B cell (primary cell): ENCODE measurements around the gene ARL3. TPM values are rescaled to one million over a fixed set of nuclear protein-coding genes. Genes with fewer than 3 reads are reported as not detected.

Experiments used
- ATAC-seq: fragments of 200-7000 bp; cut with Tn5 transposase; one replicate; pipeline ENCODE4 v1.10.0; 2021; ENCODE audit warnings: low read depth, mild to moderate bottlenecking, moderate number of reproducible peaks, moderate library complexity
- CTCF ChIA-PET: fragments of 350-600 bp; sonication (Branson Sonifier 250); formaldehyde crosslinking; loops from one replicate; lab custom pipeline; 2021; ENCODE audit warnings: antibody characterized with exemption, inconsistent platforms; lab: Charles Lee
- POLR2A ChIA-PET: fragments of 350-600 bp; sonication (Branson Sonifier 250); formaldehyde crosslinking; loops from one replicate; lab custom pipeline; 2021; ENCODE audit warnings: antibody characterized with exemption; lab: Charles Lee
- DNase-seq: peaks from one replicate; pipeline ENCODE4 v3.0.0; 2013
- H2AFZ ChIP-seq: 2 replicates; pipeline ENCODE4 v1.6.1; 2012; ENCODE audit warnings: mild to moderate bottlenecking, low read depth, low read length; ENCODE audit not compliant: insufficient read depth, poor library complexity, severe bottlenecking
- H3K27ac ChIP-seq, 2 donors: 1 replicate in 1 of 2; 2 replicates in 1 of 2; pipeline ENCODE4 v1.5.1; 2012 to 2013; ENCODE audit warnings: low read length in 2 of 2, mild to moderate bottlenecking in 2 of 2, moderate library complexity in 1 of 2
- H3K27me3 ChIP-seq, 4 experiments: fragments of 200-600 bp in 1 of 4; sonication (generic) in 1 of 4; replicated peaks in 1 of 4; 1 replicate in 2 of 4; 2 replicates in 2 of 4; pipeline versions ENCODE4 v1.6.1 to v1.7.0; 2013 to 2016; ENCODE audit warnings: low read length in 3 of 4, mild to moderate bottlenecking in 2 of 4, mixed read lengths in 1 of 4, moderate library complexity in 1 of 4; ENCODE audit not compliant: insufficient read depth in 4 of 4, control insufficient read depth in 3 of 4; ENCODE audit errors: control extremely low read depth in 1 of 4
- H3K36me3 ChIP-seq, 2 experiments: replicated peaks in 1 of 2; 1 replicate in 1 of 2; 2 replicates in 1 of 2; pipeline versions ENCODE4 v1.6.1 to v1.7.1; 2013; ENCODE audit warnings: low read length in 1 of 2; ENCODE audit not compliant: insufficient read depth in 2 of 2, control insufficient read depth in 1 of 2; ENCODE audit errors: control extremely low read depth in 1 of 2, extremely low read depth in 1 of 2
- H3K4me1 ChIP-seq, 2 donors: fragments of 200-600 bp in 1 of 2; sonication (generic) in 1 of 2; 1 replicate in 1 of 2; 2 replicates in 1 of 2; pipeline versions ENCODE4 v1.5.1 to v1.6.1; 2013 to 2017; ENCODE audit warnings: low read length in 2 of 2; ENCODE audit not compliant: control insufficient read depth in 2 of 2, insufficient read depth in 2 of 2
- H3K4me2 ChIP-seq: replicated peaks from 2 replicates; pipeline ENCODE3; 2012; ENCODE audit warnings: mild to moderate bottlenecking, low read depth, low read length; ENCODE audit not compliant: poor library complexity, severe bottlenecking
- H3K4me3 ChIP-seq, 5 experiments: fragments of 200-600 bp in 1 of 5; sonication (generic) in 1 of 5; 1 replicate in 3 of 5; 2 replicates in 2 of 5; pipeline versions ENCODE4 v1.5.1 to v1.7.0; 2011 to 2016; ENCODE audit warnings: low read length in 4 of 5, mild to moderate bottlenecking in 4 of 5, low read depth in 2 of 5, control low read depth in 1 of 5, moderate library complexity in 1 of 5; ENCODE audit not compliant: insufficient read depth in 1 of 5; ENCODE audit errors: control extremely low read depth in 1 of 5, extremely low read depth in 1 of 5
- H3K79me2 ChIP-seq: fragments of 200-600 bp; sonication (generic); one replicate; pipeline ENCODE4 v1.6.0; 2016; ENCODE audit warnings: low read length; ENCODE audit not compliant: control insufficient read depth, insufficient read depth
- H3K9ac ChIP-seq: fragments of 200-600 bp; sonication (generic); 2 replicates; pipeline ENCODE4 v1.6.1; 2017; ENCODE audit warnings: mild to moderate bottlenecking, low read length, moderate library complexity
- H3K9me3 ChIP-seq, 3 donors: one replicate each; pipeline versions ENCODE4 v1.6.1 to v1.7.1; 2013; ENCODE audit warnings: low read length in 2 of 3; ENCODE audit not compliant: control insufficient read depth in 2 of 3, insufficient read depth in 1 of 3; ENCODE audit errors: control extremely low read depth in 1 of 3
- H4K20me1 ChIP-seq: 2 replicates; pipeline ENCODE4 v1.6.0; 2012; ENCODE audit warnings: mild to moderate bottlenecking, low read length; ENCODE audit not compliant: insufficient read depth, control insufficient read depth, poor library complexity, severe bottlenecking
- H3K27ac Mint-ChIP-seq: one replicate; pipeline ENCODE4 v1.8.0; 2021; ENCODE audit warnings: mixed read lengths
- H3K27me3 Mint-ChIP-seq: one replicate; pipeline ENCODE4 v1.8.0; 2021; ENCODE audit warnings: mixed read lengths
- H3K4me1 Mint-ChIP-seq: one replicate; pipeline ENCODE4 v1.8.0; 2021; ENCODE audit warnings: mixed read lengths
- H3K4me3 Mint-ChIP-seq: one replicate; pipeline ENCODE4 v1.8.0; 2021; ENCODE audit warnings: mixed read lengths
- H3K9me3 Mint-ChIP-seq: one replicate; pipeline ENCODE4 v1.8.0; 2022; ENCODE audit warnings: mixed read lengths; ENCODE audit not compliant: insufficient read depth
- EZH2 ChIP-seq: IDR thresholded peaks from 2 replicates; pipeline ENCODE4 v1.6.1; 2012; ENCODE audit warnings: borderline replicate concordance, low read depth, mild to moderate bottlenecking, moderate library complexity, low read length; ENCODE audit not compliant: insufficient read depth, poor library complexity, severe bottlenecking
- WGBS: methylation state at CpG from one replicate; pipeline ENCODE4 v1.1.5; 2013; ENCODE audit warnings: missing lambda C conversion rate; ENCODE audit not compliant: insufficient coverage; 5-methylcytosine and 5-hydroxymethylcytosine counted together
- intact Hi-C: fragments of 100-400 bp; cut with micrococcal nuclease; formaldehyde crosslinking; loops from one replicate; pipeline ENCODE4 v1.10.0; 2022
- polyA plus RNA-seq: library from polyadenylated mRNA; depleted of rRNA; stranded (reverse); fragments of >200 nt; gene quantifications from 2 replicates; pipeline ENCODE4 v1.2.3, GENCODE V29; 2012
- total RNA-seq, 2 donors: library from RNA; stranded (reverse); fragments of 120-200 nt in 1 of 2; gene quantifications; 1 replicate in 1 of 2; 2 replicates in 1 of 2; pipeline versions ENCODE4 v1.2.3 to v1.2.4, GENCODE V29; 2013 to 2022
- TF ChIP-seq, protein P1 (sequence below): fragments of 200-600 bp; IDR thresholded peaks from one replicate; pipeline ENCODE4 v1.8.0; 2022; ENCODE audit warnings: antibody characterized with exemption, mild to moderate bottlenecking

ARL3 gene
- total and polyA plus RNA-seq, 2 donors (not counting 1 experiment from before 2014, with no cell fraction given): 0.91 to 5.5 TPM

DNA sequence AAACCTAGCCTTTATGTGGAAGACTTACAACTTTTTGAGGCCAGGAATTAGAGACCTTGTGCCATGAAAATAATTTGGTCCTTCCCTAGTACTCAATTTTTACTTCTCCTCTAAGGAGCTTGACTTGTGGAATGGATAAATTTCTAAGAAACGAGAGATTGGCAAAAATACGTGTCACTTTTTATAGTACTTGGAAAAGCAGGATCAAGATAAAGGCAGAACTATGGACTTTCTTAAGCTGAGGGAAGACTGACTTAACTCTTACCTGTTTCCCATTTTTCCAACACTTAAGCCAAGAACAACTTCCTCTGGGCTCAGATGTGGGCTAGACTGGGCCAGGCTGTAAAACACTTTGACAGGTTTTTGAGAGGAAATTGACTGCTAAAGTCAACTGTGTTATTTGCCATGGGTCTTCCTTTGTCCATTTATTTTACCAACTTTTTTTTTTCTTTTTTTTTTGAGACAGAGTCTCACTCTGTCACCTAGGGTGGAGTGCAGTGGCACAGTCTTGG, 27.6 kb upstream of the ARL3 start:
- WGBS: no CpG with 5 or more reads among the region's 2 CpGs
- peaks cover 32% of the 10 kb centered on the region for H3K79me2 ChIP-seq
- Mint-ChIP-seq H3K4me3 (no peak overlapping the region), H3K4me1 (peaks cover 36% of the 10 kb centered on the region), H3K27ac (no peak overlapping the region), H3K9me3 (no peaks in the 10 kb centered on the region), H3K27me3 (no peaks in the 10 kb centered on the region)
- TF ChIP-seq, protein P1, sequence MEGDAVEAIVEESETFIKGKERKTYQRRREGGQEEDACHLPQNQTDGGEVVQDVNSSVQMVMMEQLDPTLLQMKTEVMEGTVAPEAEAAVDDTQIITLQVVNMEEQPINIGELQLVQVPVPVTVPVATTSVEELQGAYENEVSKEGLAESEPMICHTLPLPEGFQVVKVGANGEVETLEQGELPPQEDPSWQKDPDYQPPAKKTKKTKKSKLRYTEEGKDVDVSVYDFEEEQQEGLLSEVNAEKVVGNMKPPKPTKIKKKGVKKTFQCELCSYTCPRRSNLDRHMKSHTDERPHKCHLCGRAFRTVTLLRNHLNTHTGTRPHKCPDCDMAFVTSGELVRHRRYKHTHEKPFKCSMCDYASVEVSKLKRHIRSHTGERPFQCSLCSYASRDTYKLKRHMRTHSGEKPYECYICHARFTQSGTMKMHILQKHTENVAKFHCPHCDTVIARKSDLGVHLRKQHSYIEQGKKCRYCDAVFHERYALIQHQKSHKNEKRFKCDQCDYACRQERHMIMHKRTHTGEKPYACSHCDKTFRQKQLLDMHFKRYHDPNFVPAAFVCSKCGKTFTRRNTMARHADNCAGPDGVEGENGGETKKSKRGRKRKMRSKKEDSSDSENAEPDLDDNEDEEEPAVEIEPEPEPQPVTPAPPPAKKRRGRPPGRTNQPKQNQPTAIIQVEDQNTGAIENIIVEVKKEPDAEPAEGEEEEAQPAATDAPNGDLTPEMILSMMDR: no peak
- no peak for TF ChIP-seq EZH2
- ATAC-seq: no peak
- intact Hi-C loops: loop anchor here (2.0 to 10.0 kb wide), 3 partner anchors 53 to 623 kb away; partner anchors contain the start of genes ACTR1A, SUFU and TAF5
- no peak overlapping the region for H3K4me3 ChIP-seq
- peaks cover 24 to 25% of the 10 kb centered on the region in 2 donors for H3K4me1 ChIP-seq
- peaks cover 0 to 2% (median 0%) of the 10 kb centered on the region in 4 experiments for H3K27me3 ChIP-seq
- H3K4me2 ChIP-seq: no peak overlapping the region
- no peak overlapping the region for H3K9ac ChIP-seq
- no peak overlapping the region for H3K27ac ChIP-seq
- no peak overlapping the region for H2AFZ ChIP-seq
- peaks cover 2 to 4% of the 10 kb centered on the region in 2 experiments for H3K36me3 ChIP-seq
- peaks cover 10% of the 10 kb centered on the region for H4K20me1 ChIP-seq
- ChIA-PET POLR2A (no interaction called here), CTCF (interaction anchor here (1.1 to 1.8 kb wide), 2 partner anchors 10 to 28 kb away, joined by 3 to 9 read pairs; partner anchors contain the start of genes ARL3 and SFXN2)
- no peaks in the 10 kb centered on the region for H3K9me3 ChIP-seq
- DNase-seq: no peak

DNA sequence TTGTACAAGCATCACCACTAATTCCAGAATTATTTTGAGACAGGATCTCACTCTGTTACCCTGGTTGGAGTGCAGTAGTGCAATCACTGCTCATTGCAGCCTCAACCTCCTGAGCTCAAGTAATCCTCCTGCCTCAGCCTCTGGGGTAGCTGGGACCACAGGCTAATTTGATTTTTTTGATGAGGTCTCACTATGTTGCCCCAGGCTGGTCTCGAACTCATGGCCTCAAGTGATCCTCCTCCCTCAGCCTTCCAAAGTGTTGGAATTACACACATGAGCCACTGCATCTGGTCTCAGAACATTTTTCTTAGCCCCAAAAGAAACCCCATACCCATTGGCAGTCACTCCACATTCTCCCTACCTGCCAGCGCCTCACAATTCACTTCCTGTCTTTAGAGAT, 26.0 kb upstream of the ARL3 start:
- peaks cover 0 to 2% (median 0%) of the 10 kb centered on the region in 4 experiments for H3K27me3 ChIP-seq
- no peak overlapping the region for H2AFZ ChIP-seq
- H3K4me3 ChIP-seq: no peak overlapping the region
- H3K4me2 ChIP-seq: no peak overlapping the region
- no peaks in the 10 kb centered on the region for H3K27me3 Mint-ChIP-seq
- peaks cover 0 to 4% of the 10 kb centered on the region in 2 experiments for H3K36me3 ChIP-seq
- no peaks in the 10 kb centered on the region for H3K9me3 Mint-ChIP-seq
- no peak for TF ChIP-seq EZH2
- TF ChIP-seq, protein P1: no peak
- H3K27ac ChIP-seq: no peak overlapping the region
- H3K4me3 Mint-ChIP-seq: no peak overlapping the region
- intact Hi-C loops: loop anchor here (10.0 kb wide), 2 partner anchors 55 to 625 kb away; partner anchors contain the start of gene TAF5
- WGBS: 100% methylated on average over 1 of the region's 2 CpGs
- ChIA-PET POLR2A (no interaction called here), CTCF (interaction anchor here (0.6 to 1.8 kb wide), 3 partner anchors 12 to 29 kb away, joined by 3 to 9 read pairs (median 3); partner anchors contain the start of genes ARL3 and SFXN2)
- H3K9ac ChIP-seq: no peak overlapping the region
- peaks cover 16% of the 10 kb centered on the region for H3K79me2 ChIP-seq
- H3K9me3 ChIP-seq: no peaks in the 10 kb centered on the region
- H3K4me1 ChIP-seq: peaks cover 16 to 19% of the 10 kb centered on the region in 2 donors
- peaks cover 23% of the 10 kb centered on the region for H3K4me1 Mint-ChIP-seq
- DNase-seq (no peak), ATAC-seq (no peak)
- no peaks in the 10 kb centered on the region for H4K20me1 ChIP-seq
- no peak overlapping the region for H3K27ac Mint-ChIP-seq
